NCI-H1417 (cell line): Measurements from ENCODE around the gene OSCP1.
A peak's percentile ranks its signal among the peaks of the same experiment; 100 is the strongest.

ENCODE experiments used
- DNase-seq, 3 experiments: peaks; one replicate each; lab custom pipeline; 2025; lab: John Stamatoyannopoulos, UW

OSCP1 gene

GRCh38 chr1:36382669-36383068 is 67.6 kb downstream of the OSCP1 start:
- DNase-seq, result no peak

GRCh38 chr1:36382231-36382630 is 68.0 kb downstream of the OSCP1 start:
- DNase-seq, result no peak

GRCh38 chr1:36381405-36381804 is 68.8 kb downstream of the OSCP1 start:
- DNase-seq, result no peak

- no peak for DNase-seq
Measured at GRCh38 chr1:36380782-36381181, 69.5 kb downstream of the OSCP1 start.

DNA sequence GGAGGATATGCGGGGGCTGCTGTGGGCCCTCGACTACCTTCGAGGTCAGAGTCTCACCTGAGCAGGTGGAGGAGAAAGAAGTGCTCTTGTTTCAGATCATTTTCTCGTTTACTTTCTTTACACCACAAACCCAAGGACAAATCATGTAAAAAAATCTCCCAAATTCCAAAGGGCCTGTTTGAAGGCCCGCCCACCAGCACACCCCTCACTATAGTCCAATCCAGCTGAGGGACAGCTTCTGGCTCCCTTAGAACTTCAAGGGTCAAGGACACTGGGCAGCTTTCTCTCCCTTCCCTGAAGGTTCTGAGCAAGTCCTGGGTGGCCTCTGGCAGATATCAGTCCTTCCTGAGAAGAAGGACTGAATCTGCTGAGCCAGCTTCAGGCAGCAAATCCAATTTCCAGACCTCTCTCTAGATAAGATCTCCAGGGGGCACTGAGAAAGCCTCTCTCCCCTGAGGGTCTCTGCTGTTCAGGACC is 70.1 kb downstream of the OSCP1 start:
- DNase-seq, result no peak

DNA sequence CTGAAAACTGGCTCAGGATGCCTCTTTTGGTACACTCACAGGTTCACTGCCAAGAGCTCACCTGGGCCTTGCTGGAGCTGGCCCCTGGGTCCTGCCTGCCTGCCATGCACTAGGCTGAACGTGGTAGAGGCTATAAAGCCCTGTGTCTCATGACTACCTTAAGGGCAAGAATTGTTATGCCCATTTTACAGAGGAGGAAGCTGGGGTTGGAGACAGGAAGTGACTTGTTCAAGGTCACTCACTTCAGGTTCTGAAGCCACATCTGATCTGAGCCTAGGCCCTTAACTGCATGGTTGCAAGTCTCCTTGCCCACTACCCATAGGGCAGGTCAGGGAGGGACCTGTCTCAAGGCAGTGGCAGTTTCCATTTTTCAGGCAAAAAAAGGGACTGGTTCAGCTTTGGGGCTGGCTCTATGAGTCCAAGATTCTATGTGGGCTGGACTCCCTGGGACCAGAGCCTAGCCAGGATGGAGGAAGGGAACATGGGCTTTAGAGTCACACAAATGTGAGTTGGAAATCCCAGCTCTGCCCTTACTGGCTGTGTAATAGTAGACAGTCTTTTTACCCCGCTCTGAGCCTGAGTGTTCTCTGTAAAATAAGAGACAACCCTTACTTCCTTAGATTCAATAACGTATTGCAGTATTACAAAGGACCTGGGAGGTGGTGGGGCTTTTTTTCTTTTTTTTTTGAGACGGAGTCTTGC is 72.3 kb downstream of the OSCP1 start:
- no peak for DNase-seq

GRCh38 chr1:36372617-36373016 is 77.6 kb downstream of the OSCP1 start:
- no peak for DNase-seq

DNA sequence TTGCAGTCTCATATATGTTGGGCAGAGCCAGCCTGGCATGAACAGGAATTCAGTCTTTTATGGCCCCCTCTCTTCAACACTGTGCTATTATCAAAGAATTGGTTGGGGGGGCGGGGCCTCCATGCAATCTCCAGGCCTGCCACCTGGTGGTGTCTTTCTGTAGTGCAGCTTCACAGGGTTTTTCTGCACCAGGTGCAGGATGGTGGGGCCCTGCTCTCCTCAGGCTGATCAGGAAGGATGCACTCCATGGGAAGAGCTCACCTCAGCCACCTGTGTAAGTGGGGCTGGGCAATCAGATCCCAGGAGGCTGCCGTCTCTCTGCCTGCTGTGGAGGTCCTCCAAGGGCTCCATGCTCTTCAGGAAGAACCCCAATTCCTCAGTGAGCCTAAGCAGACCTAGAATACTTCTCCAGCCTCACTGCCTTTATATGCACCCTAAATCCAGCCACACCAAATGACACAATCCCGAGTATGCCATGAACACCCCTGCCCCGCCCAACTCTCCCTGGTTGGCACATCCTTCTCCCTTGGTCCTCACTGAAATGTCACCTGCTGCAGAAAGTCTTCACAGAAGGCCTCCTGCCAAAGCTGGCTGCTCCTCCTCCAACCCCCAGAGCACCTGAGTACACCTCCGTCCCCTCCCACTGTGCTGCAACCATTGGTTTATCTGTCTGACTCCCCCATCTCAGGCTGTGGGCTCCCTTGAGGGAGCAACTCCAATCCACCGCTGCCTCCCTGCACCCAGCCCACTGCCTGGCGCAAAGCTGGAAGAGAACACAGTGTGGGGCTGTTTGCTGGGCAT is 81.0 kb downstream of the OSCP1 start:
- peak; percentile 67 to 90 (median 84) for DNase-seq
